Prostate gland (tissue), 2 donors: Measurements from ENCODE around the gene APBB3. TPM values are rescaled to one million over a fixed set of nuclear protein-coding genes. Genes with fewer than 3 reads are reported as not detected.

ENCODE experiments used
- DNase-seq: peaks from one replicate; pipeline ENCODE4 v3.0.0-alpha.2; 2019; ENCODE audit warnings: low spot score
- H3K27ac ChIP-seq, 2 donors: fragments of 200-600 bp; sonication (generic); 2 replicates each; pipeline ENCODE4 v1.5.1; 2017 to 2019
- H3K27me3 ChIP-seq: fragments of 200-600 bp; sonication (generic); replicated peaks from 2 replicates; pipeline ENCODE4 v1.5.1; 2019; ENCODE audit not compliant: insufficient read depth
- H3K36me3 ChIP-seq, 2 donors: fragments of 200-600 bp; sonication (generic); 1 replicate in 1 of 2; 2 replicates in 1 of 2; pipeline versions ENCODE4 v1.5.1 to v1.8.1; 2017 to 2019
- H3K4me1 ChIP-seq: fragments of 200-600 bp; sonication (generic); replicated peaks from 2 replicates; pipeline ENCODE4 v1.5.1; 2019
- H3K4me3 ChIP-seq, 2 donors: fragments of 200-600 bp; sonication (generic); 2 replicates each; pipeline ENCODE4 v1.5.1; 2017 to 2019
- H3K9me3 ChIP-seq: fragments of 200-600 bp; sonication (generic); 2 replicates; pipeline ENCODE4 v1.5.1; 2017
- CTCF ChIP-seq, 4 experiments: fragments of 200-600 bp in 2 of 4; fragments of 450-650 bp in 2 of 4; sonication (generic) in 2 of 4; IDR thresholded peaks; 1 replicate in 3 of 4; 2 replicates in 1 of 4; pipeline ENCODE4 v1.5.1; 2016 to 2019; ENCODE audit warnings: antibody characterized with exemption in 4 of 4, mild to moderate bottlenecking in 2 of 4, moderate library complexity in 2 of 4
- POLR2A ChIP-seq: fragments of 450-650 bp; IDR thresholded peaks from one replicate; pipeline ENCODE4 v1.6.1; 2016; ENCODE audit warnings: antibody characterized with exemption, mild to moderate bottlenecking
- POLR2AphosphoS5 ChIP-seq: sonication (generic); formaldehyde crosslinking; IDR thresholded peaks from one replicate; pipeline ENCODE4 v1.6.1; 2017; ENCODE audit warnings: antibody characterized with exemption
- WGBS: methylation state at CpG from one replicate; pipeline ENCODE4 v1.1.5; 2018; 5-methylcytosine and 5-hydroxymethylcytosine counted together
- intact Hi-C: fragments of 100-400 bp; cut with DNase I; formaldehyde crosslinking; loops from one replicate; pipeline ENCODE4 v1.14.2; 2022
- total RNA-seq, 2 donors: library from RNA; depleted of rRNA; stranded (reverse); fragments of >200 nt; gene quantifications; one replicate each; pipeline ENCODE4 v1.1.0, GENCODE V29; 2016

APBB3 gene
- total RNA-seq, 2 donors from 2014 or later, result 23.7 to 70.7 TPM

GRCh38 chr5:140563596-140563995 is 802 bp downstream of the APBB3 start:
- DNase-seq, result no peak
- no peak for TF ChIP-seq POLR2AphosphoS5
- TF ChIP-seq CTCF (IDR thresholded peaks at IDR 0.05), result no peak
- TF ChIP-seq POLR2A, result no peak
- H3K27me3 ChIP-seq, result no peaks in the 10 kb centered on the region
- peak overlapping the region; percentile 91 to 96 for H3K27ac ChIP-seq
- 56% methylated on average over 8 of the region's 8 CpGs for WGBS
- peak overlapping the region; percentile 63 to 77 for H3K4me3 ChIP-seq
- no peaks in the 10 kb centered on the region for H3K9me3 ChIP-seq
- peaks cover 6% of the 10 kb centered on the region for H3K4me1 ChIP-seq
- intact Hi-C loops, result loop anchor here (5.0 kb wide), 1 partner anchor 84 kb away; the partner anchor contains the start of genes IK and NDUFA2
- H3K36me3 ChIP-seq, result no peaks in the 10 kb centered on the region

- H3K27me3 ChIP-seq, result no peaks in the 10 kb centered on the region
- no peak for DNase-seq
- intact Hi-C loops, result loop anchor here (5.0 kb wide), 1 partner anchor 85 kb away; the partner anchor contains the start of genes IK and NDUFA2
- H3K4me1 ChIP-seq, result peaks cover 6% of the 10 kb centered on the region
- H3K36me3 ChIP-seq, result no peaks in the 10 kb centered on the region
- H3K27ac ChIP-seq, result no peak overlapping the region
- WGBS, result 91% methylated on average over 10 of the region's 10 CpGs
- H3K9me3 ChIP-seq, result no peaks in the 10 kb centered on the region
- TF ChIP-seq POLR2AphosphoS5 (no peak), CTCF (IDR thresholded peaks at IDR 0.05) (no peak), POLR2A (no peak)
- H3K4me3 ChIP-seq, result no peak overlapping the region
These were observed 2.5 kb downstream of the APBB3 start for GRCh38 chr5:140561753-140562523.

GRCh38 chr5:140560227-140560626 is 4.2 kb downstream of the APBB3 start:
- TF ChIP-seq CTCF (IDR thresholded peaks at IDR 0.05) (no peak), POLR2A (no peak), POLR2AphosphoS5 (no peak)
- H3K9me3 ChIP-seq, result no peaks in the 10 kb centered on the region
- H3K27ac ChIP-seq, result no peak overlapping the region
- DNase-seq, result no peak
- no peaks in the 10 kb centered on the region for H3K36me3 ChIP-seq
- no peaks in the 10 kb centered on the region for H3K27me3 ChIP-seq
- 85% methylated on average over 10 of the region's 10 CpGs for WGBS
- H3K4me3 ChIP-seq, result no peak overlapping the region
- intact Hi-C loops, result loop anchor here (5.0 kb wide), 1 partner anchor 87 kb away; the partner anchor contains the start of genes IK and NDUFA2
- peaks cover 5% of the 10 kb centered on the region for H3K4me1 ChIP-seq

- Histone ChIP-seq H3K27me3 (no peaks in the 10 kb centered on the region), H3K9me3 (no peaks in the 10 kb centered on the region), H3K27ac (no peak overlapping the region), H3K4me1 (peaks cover 5% of the 10 kb centered on the region), H3K4me3 (no peak overlapping the region), H3K36me3 (no peaks in the 10 kb centered on the region)
- WGBS, result 88% methylated on average over 9 of the region's 9 CpGs
- no peak for TF ChIP-seq POLR2A
- no peak for TF ChIP-seq POLR2AphosphoS5
- no peak for TF ChIP-seq CTCF (IDR thresholded peaks at IDR 0.05)
- intact Hi-C loops, result loop anchor here (5.0 kb wide), 1 partner anchor 156 kb away; the partner anchor contains the start of gene ANKHD1
- no peak for DNase-seq
These were observed 5.9 kb downstream of the APBB3 start for GRCh38 chr5:140558542-140558941.

GRCh38 chr5:140557965-140558364 is 6.4 kb downstream of the APBB3 start:
- intact Hi-C loops, result loop anchor here (5.0 kb wide), 1 partner anchor 156 kb away; the partner anchor contains the start of gene ANKHD1
- WGBS, result 90% methylated on average over 3 of the region's 3 CpGs

More at GRCh38 chr5:140557965-140558364, 6.4 kb downstream of the APBB3 start:
- TF ChIP-seq POLR2AphosphoS5 (no peak), POLR2A (no peak), CTCF (IDR thresholded peaks at IDR 0.05) (no peak)
- H3K9me3 ChIP-seq, result no peaks in the 10 kb centered on the region
- H3K4me1 ChIP-seq, result peaks cover 5% of the 10 kb centered on the region
- no peak overlapping the region for H3K4me3 ChIP-seq
- H3K36me3 ChIP-seq, result no peaks in the 10 kb centered on the region
- H3K27me3 ChIP-seq, result no peaks in the 10 kb centered on the region
- no peak for DNase-seq
- H3K27ac ChIP-seq, result peak overlapping the region; percentile 76 to 77
